ENCODE measurements around the gene CD276. TPM values are rescaled to one million over a fixed set of nuclear protein-coding genes. Genes with fewer than 3 reads are reported as not detected.

The CD276 gene
- total RNA-seq, 2 experiments from 2014 or later, result not detected

GRCh38 chr15:73654659-73655058, 29.5 kb upstream of the CD276 start:
- Mint-ChIP-seq H3K36me3 (ENCODE audit: low read depth) (no peaks in the 10 kb centered on the region), H3K4me3 (no peak overlapping the region), H3K9me3 (no peaks in the 10 kb centered on the region), H3K4me1 (ENCODE audit: low read depth) (peaks cover under 1% of the 10 kb centered on the region), H3K27ac (no peak overlapping the region), H3K27me3 (peaks cover 50% of the 10 kb centered on the region)
- H3K27ac ChIP-seq (ENCODE audit: low read depth in 1 of 2, low read length in 2 of 2), result no peak overlapping the region
- CTCF ChIA-PET, result no interaction called here
- POLR2A ChIA-PET, result no interaction called here
- no peak for TF ChIP-seq CTCF (IDR thresholded peaks at IDR 0.05)
- intact Hi-C loops (cut with DNase I, micrococcal nuclease), result no loop called here
- no peaks in the 10 kb centered on the region for H3K9me3 ChIP-seq (ENCODE audit: control insufficient read depth in 1 of 2, insufficient read depth in 1 of 2, low read length in 2 of 2)
- DNase-seq, result no peak
- H3K4me3 ChIP-seq (ENCODE audit: low read length), result no peak overlapping the region
- no peak for ATAC-seq (ENCODE audit: poor library complexity)
- H3K27me3 ChIP-seq (ENCODE audit: control insufficient read depth in 1 of 2, insufficient read depth in 2 of 2, low read length in 2 of 2), result peaks cover 7 to 14% of the 10 kb centered on the region in 2 experiments
- no peaks in the 10 kb centered on the region for H3K4me1 ChIP-seq (ENCODE audit: insufficient read depth, low read length)
- H3K36me3 ChIP-seq (ENCODE audit: insufficient read depth, low read length), result no peaks in the 10 kb centered on the region

GRCh38 chr15:73655724-73656123, 28.5 kb upstream of the CD276 start:
- DNase-seq (no peak), ATAC-seq (ENCODE audit: poor library complexity) (no peak)
- Histone ChIP-seq H3K4me3 (ENCODE audit: low read length) (no peak overlapping the region), H3K36me3 (ENCODE audit: insufficient read depth, low read length) (no peaks in the 10 kb centered on the region), H3K27me3 (ENCODE audit: control insufficient read depth in 1 of 2, insufficient read depth in 2 of 2, low read length in 2 of 2) (peaks cover 0 to 14% of the 10 kb centered on the region in 2 experiments), H3K4me1 (ENCODE audit: insufficient read depth, low read length) (no peaks in the 10 kb centered on the region), H3K9me3 (ENCODE audit: control insufficient read depth in 1 of 2, insufficient read depth in 1 of 2, low read length in 2 of 2) (no peaks in the 10 kb centered on the region), H3K27ac (ENCODE audit: low read depth in 1 of 2, low read length in 2 of 2) (no peak overlapping the region)
- Mint-ChIP-seq H3K27ac (no peak overlapping the region), H3K36me3 (ENCODE audit: low read depth) (no peaks in the 10 kb centered on the region), H3K9me3 (no peaks in the 10 kb centered on the region), H3K4me3 (no peak overlapping the region), H3K27me3 (peaks cover 52% of the 10 kb centered on the region), H3K4me1 (ENCODE audit: low read depth) (peaks cover 11% of the 10 kb centered on the region)
- no peak for TF ChIP-seq CTCF (IDR thresholded peaks at IDR 0.05)
- CTCF ChIA-PET, result no interaction called here
- POLR2A ChIA-PET, result no interaction called here
- intact Hi-C loops (cut with DNase I, micrococcal nuclease), result no loop called here

GRCh38 chr15:73658645-73659044, 25.5 kb upstream of the CD276 start:
- H3K4me1 Mint-ChIP-seq (ENCODE audit: low read depth), result peaks cover 12% of the 10 kb centered on the region
- Histone ChIP-seq H3K4me3 (ENCODE audit: low read length) (no peak overlapping the region), H3K27ac (ENCODE audit: low read depth in 1 of 2, low read length in 2 of 2) (no peak overlapping the region), H3K27me3 (ENCODE audit: control insufficient read depth in 1 of 2, insufficient read depth in 2 of 2, low read length in 2 of 2) (peaks cover 0 to 14% of the 10 kb centered on the region in 2 experiments), H3K9me3 (ENCODE audit: control insufficient read depth in 1 of 2, insufficient read depth in 1 of 2, low read length in 2 of 2) (no peaks in the 10 kb centered on the region), H3K36me3 (ENCODE audit: insufficient read depth, low read length) (no peaks in the 10 kb centered on the region), H3K4me1 (ENCODE audit: insufficient read depth, low read length) (no peaks in the 10 kb centered on the region)
- ATAC-seq (ENCODE audit: poor library complexity) (no peak), DNase-seq (no peak)
- no peak overlapping the region for H3K27ac Mint-ChIP-seq
- no peak overlapping the region for H3K4me3 Mint-ChIP-seq
- POLR2A ChIA-PET, result no interaction called here
- CTCF ChIA-PET, result interaction anchor here (2.2 kb wide), 1 partner anchor 22 kb away, joined by 5 read pairs; no protein-coding TSS in a partner anchor
- H3K36me3 Mint-ChIP-seq (ENCODE audit: low read depth), result no peaks in the 10 kb centered on the region
- H3K9me3 Mint-ChIP-seq, result no peaks in the 10 kb centered on the region
- intact Hi-C loops (cut with DNase I, micrococcal nuclease), result no loop called here
- H3K27me3 Mint-ChIP-seq, result peaks cover 50% of the 10 kb centered on the region
- TF ChIP-seq CTCF (IDR thresholded peaks at IDR 0.05), result no peak

Measured in CD4-positive, alpha-beta T cell (primary cell).